PC-3 (cell line): Measurements from ENCODE around the gene PRSS38. TPM values are rescaled to one million over a fixed set of nuclear protein-coding genes. Genes with fewer than 3 reads are reported as not detected.

Source experiments
- ATAC-seq: fragments of 200-7000 bp; cut with Tn5 transposase; 2 replicates; pipeline ENCODE4 v1.9.1; 2020; ENCODE audit warnings: mild to moderate bottlenecking, moderate library complexity
- BruUV-seq: library from RNA; stranded (reverse); fragments of 400-500 nt; replicated peaks from 2 replicates; lab custom pipeline; 2021; lab: Mats Ljungman, UMichigan
- CTCF ChIA-PET: fragments of 300-600 bp; sonication (Branson Sonifier 250); formaldehyde crosslinking; loops from one replicate; lab custom pipeline; 2022; ENCODE audit warnings: antibody characterized with exemption; lab: Charles Lee
- POLR2A ChIA-PET: fragments of 300-600 bp; sonication (Branson Sonifier 250); formaldehyde crosslinking; loops from one replicate; lab custom pipeline; 2022; ENCODE audit warnings: antibody characterized with exemption; ENCODE audit not compliant: unreplicated experiment; lab: Charles Lee
- DNase-seq: peaks from one replicate; pipeline ENCODE4 v3.0.0-alpha.2; 2015
- H2AFZ ChIP-seq: fragments of 300-600 bp; sonication (generic); 2 replicates; pipeline ENCODE4 v1.6.0; 2016; ENCODE audit warnings: antibody characterized with exemption, low read length
- H3F3A ChIP-seq: fragments of 300-600 bp; sonication (generic); one replicate; pipeline ENCODE4 v1.6.0; 2017; ENCODE audit warnings: antibody characterized with exemption, low read length, control low read depth, mild to moderate bottlenecking; ENCODE audit not compliant: unreplicated experiment
- H3K27ac ChIP-seq: fragments of 300-600 bp; sonication (generic); 2 replicates; pipeline ENCODE4 v1.5.1; 2016; ENCODE audit warnings: mild to moderate bottlenecking, low read length
- H3K27me3 ChIP-seq: fragments of 300-600 bp; sonication (generic); 2 replicates; pipeline ENCODE4 v1.6.1; 2016; ENCODE audit warnings: low read length, mixed read lengths
- H3K36me3 ChIP-seq: fragments of 300-600 bp; sonication (generic); 2 replicates; pipeline ENCODE4 v1.6.1; 2016; ENCODE audit warnings: low read depth, mixed run types, low read length, mixed read lengths
- H3K4me1 ChIP-seq: fragments of 300-600 bp; sonication (generic); 2 replicates; pipeline ENCODE4 v1.5.1; 2016; ENCODE audit warnings: low read length; ENCODE audit not compliant: insufficient read depth
- H3K4me2 ChIP-seq: fragments of 300-600 bp; sonication (generic); 2 replicates; pipeline ENCODE4 v1.6.0; 2016; ENCODE audit warnings: low read length
- H3K4me3 ChIP-seq: fragments of 300-600 bp; sonication (generic); 2 replicates; pipeline ENCODE4 v1.5.1; 2016; ENCODE audit warnings: mild to moderate bottlenecking, low read length, mixed read lengths
- H3K79me2 ChIP-seq: fragments of 300-600 bp; sonication (generic); 2 replicates; pipeline ENCODE4 v1.6.1; 2017; ENCODE audit warnings: low read length, mixed read lengths
- H3K9ac ChIP-seq: fragments of 300-600 bp; sonication (generic); 2 replicates; pipeline ENCODE4 v1.6.0; 2016; ENCODE audit warnings: mild to moderate bottlenecking, low read length
- H3K9me2 ChIP-seq: fragments of 300-600 bp; sonication (generic); replicated peaks from 2 replicates; pipeline ENCODE4 v1.6.1; 2016; ENCODE audit warnings: mixed run types, low read length, mixed read lengths
- H3K9me3 ChIP-seq: fragments of 300-600 bp; sonication (generic); 2 replicates; pipeline ENCODE4 v1.6.1; 2016; ENCODE audit warnings: low read length, mixed read lengths
- H4K20me1 ChIP-seq: fragments of 300-600 bp; sonication (generic); 2 replicates; pipeline ENCODE4 v1.6.1; 2016; ENCODE audit warnings: low read length, mixed read lengths
- EZH2 ChIP-seq: fragments of 300-600 bp; sonication (generic); IDR thresholded peaks from one replicate; pipeline ENCODE4 v1.6.1; 2017; ENCODE audit warnings: antibody characterized with exemption, mild to moderate bottlenecking, low read length; ENCODE audit not compliant: unreplicated experiment
- EZH2phosphoT487 ChIP-seq: fragments of 300-600 bp; sonication (generic); IDR thresholded peaks from 2 replicates; pipeline ENCODE4 v1.6.1; 2018; ENCODE audit warnings: mild to moderate bottlenecking, antibody characterized with exemption, low read length, borderline replicate concordance
- intact Hi-C: fragments of 100-400 bp; cut with micrococcal nuclease; formaldehyde crosslinking; loops from 2 replicates; pipeline ENCODE4 v1.9.0; 2023
- total RNA-seq: library from RNA; depleted of rRNA; stranded (reverse); fragments of >200 nt; gene quantifications from 2 replicates; pipeline ENCODE4 v1.2.3, GENCODE V29; 2014
- TF ChIP-seq, protein P1 (sequence below): fragments of 300-600 bp; sonication (generic); conservative IDR thresholded peaks from 2 replicates; pipeline ENCODE4 v1.5.1; 2017; ENCODE audit warnings: antibody characterized with exemption, low read depth, mild to moderate bottlenecking, low read length

Gene PRSS38
- total RNA-seq, 1 experiment from 2014 or later, result not detected

DNA sequence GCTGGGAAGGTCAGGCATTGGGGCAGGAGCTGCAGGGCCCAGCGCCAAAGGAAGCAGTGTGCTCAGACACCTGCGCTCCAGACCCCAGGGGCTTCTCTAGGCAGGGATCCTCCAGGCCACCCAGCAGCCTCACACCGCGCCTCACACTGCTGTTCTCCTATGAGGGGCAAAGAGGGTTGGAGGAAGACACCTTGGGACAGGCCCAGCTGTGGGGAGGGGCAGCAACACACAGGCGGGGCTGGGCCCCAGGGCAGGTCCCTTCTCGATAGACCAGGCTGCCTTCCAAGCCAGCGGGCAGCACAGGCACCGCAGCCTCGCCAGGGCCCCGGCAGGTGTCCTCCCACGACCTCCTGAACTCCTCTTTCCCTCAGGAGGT, 20.7 kb upstream of the PRSS38 start:
- peak; percentile 9; the same call in 1 of the 2 replicates for ATAC-seq
- Histone ChIP-seq H4K20me1 (no peaks in the 10 kb centered on the region), H3K9me3 (no peaks in the 10 kb centered on the region), H3K4me1 (no peaks in the 10 kb centered on the region), H3K9me2 (no peaks in the 10 kb centered on the region), H3K79me2 (no peaks in the 10 kb centered on the region), H3K9ac (no peak overlapping the region), H3K36me3 (no peaks in the 10 kb centered on the region), H3F3A (no peaks in the 10 kb centered on the region), H2AFZ (no peak overlapping the region), H3K27me3 (no peaks in the 10 kb centered on the region), H3K4me2 (no peak overlapping the region), H3K4me3 (no peak overlapping the region), H3K27ac (no peak overlapping the region)
- DNase-seq, result no peak
- BruUV-seq, result no TSS peak
- intact Hi-C loops, result no loop called here
- ChIA-PET CTCF (no interaction called here), POLR2A (no interaction called here)
- no peak for TF ChIP-seq EZH2phosphoT487
- no peak for TF ChIP-seq EZH2
- TF ChIP-seq, protein P1, sequence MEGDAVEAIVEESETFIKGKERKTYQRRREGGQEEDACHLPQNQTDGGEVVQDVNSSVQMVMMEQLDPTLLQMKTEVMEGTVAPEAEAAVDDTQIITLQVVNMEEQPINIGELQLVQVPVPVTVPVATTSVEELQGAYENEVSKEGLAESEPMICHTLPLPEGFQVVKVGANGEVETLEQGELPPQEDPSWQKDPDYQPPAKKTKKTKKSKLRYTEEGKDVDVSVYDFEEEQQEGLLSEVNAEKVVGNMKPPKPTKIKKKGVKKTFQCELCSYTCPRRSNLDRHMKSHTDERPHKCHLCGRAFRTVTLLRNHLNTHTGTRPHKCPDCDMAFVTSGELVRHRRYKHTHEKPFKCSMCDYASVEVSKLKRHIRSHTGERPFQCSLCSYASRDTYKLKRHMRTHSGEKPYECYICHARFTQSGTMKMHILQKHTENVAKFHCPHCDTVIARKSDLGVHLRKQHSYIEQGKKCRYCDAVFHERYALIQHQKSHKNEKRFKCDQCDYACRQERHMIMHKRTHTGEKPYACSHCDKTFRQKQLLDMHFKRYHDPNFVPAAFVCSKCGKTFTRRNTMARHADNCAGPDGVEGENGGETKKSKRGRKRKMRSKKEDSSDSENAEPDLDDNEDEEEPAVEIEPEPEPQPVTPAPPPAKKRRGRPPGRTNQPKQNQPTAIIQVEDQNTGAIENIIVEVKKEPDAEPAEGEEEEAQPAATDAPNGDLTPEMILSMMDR, result no peak

DNA sequence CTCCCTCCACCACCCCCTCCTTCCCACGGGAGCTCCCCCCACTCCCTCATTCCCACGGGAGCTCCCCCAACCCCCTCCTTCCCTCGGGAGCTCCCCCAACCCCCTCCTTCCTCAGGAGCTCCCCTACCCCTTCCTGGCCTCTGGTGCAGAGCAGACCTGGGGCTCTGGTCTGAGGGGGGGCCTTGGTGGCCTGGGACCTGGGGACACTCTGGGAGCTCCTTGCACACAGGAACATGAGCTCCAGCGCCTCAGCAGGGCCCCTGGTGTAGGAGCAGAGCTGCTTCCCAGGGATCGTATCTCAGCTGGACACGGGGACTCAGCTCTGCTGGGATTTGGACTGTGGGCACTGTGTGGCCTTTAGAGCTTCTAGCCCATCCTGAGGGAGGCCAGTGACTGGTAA, 19.7 kb upstream of the PRSS38 start:
- no TSS peak for BruUV-seq
- Histone ChIP-seq H3K27ac (no peak overlapping the region), H2AFZ (no peak overlapping the region), H3K4me1 (no peaks in the 10 kb centered on the region), H3K27me3 (no peaks in the 10 kb centered on the region), H3F3A (no peaks in the 10 kb centered on the region), H3K79me2 (no peaks in the 10 kb centered on the region), H3K9ac (no peak overlapping the region), H3K4me3 (no peak overlapping the region), H3K4me2 (no peak overlapping the region), H3K36me3 (no peaks in the 10 kb centered on the region), H3K9me2 (no peaks in the 10 kb centered on the region), H3K9me3 (no peaks in the 10 kb centered on the region), H4K20me1 (no peaks in the 10 kb centered on the region)
- ChIA-PET CTCF (interaction anchor here (1.0 kb wide), 1 partner anchor 10 kb away, joined by 5 read pairs; no protein-coding TSS in a partner anchor), POLR2A (interaction anchor here (0.8 kb wide), 1 partner anchor 10 kb away, joined by 7 read pairs; no protein-coding TSS in a partner anchor)
- ATAC-seq (no peak), DNase-seq (no peak)
- TF ChIP-seq EZH2phosphoT487, result no peak
- TF ChIP-seq, protein P1, result no peak
- no peak for TF ChIP-seq EZH2
- intact Hi-C loops, result no loop called here

DNA sequence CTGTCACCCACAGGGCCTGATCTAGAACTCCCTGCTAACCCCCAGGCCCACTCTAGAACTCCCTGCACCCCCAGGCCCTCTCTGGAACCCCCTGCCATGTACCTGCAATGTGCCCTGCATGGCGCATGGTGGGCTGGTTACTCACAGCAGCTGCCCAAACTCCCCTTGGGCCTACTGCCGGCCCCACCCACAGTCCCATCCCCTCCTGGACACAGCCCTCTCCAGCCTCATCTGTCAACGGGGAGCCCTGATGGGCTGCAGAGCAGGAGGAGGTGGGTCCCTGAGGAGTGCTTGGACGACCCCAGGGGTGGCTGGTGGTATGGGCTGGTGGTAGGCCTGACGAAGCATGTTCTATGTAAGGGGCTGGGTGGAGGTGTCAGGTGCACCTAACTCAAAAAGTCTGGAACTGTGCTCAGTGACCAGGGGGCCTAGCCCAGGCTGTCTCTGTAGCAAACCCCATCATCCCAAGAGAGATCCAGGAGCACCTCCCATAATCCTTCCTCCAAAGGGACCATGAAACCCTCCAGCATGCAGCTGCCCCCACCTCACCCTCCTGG, 19.0 kb upstream of the PRSS38 start:
- Histone ChIP-seq H3F3A (no peaks in the 10 kb centered on the region), H3K9me3 (no peaks in the 10 kb centered on the region), H3K79me2 (no peaks in the 10 kb centered on the region), H3K4me1 (no peaks in the 10 kb centered on the region), H3K9me2 (no peaks in the 10 kb centered on the region), H3K36me3 (no peaks in the 10 kb centered on the region), H3K27ac (no peak overlapping the region), H3K4me3 (no peak overlapping the region), H4K20me1 (no peaks in the 10 kb centered on the region), H3K4me2 (no peak overlapping the region), H2AFZ (no peak overlapping the region), H3K27me3 (no peaks in the 10 kb centered on the region), H3K9ac (no peak overlapping the region)
- intact Hi-C loops, result no loop called here
- DNase-seq (no peak), ATAC-seq (no peak)
- TF ChIP-seq EZH2phosphoT487 (no peak), EZH2 (no peak)
- TF ChIP-seq, protein P1, result no peak
- ChIA-PET CTCF (interaction anchor here (1.0 kb wide), 1 partner anchor 9 kb away, joined by 5 read pairs; no protein-coding TSS in a partner anchor), POLR2A (interaction anchor here (0.8 kb wide), 1 partner anchor 9 kb away, joined by 7 read pairs; no protein-coding TSS in a partner anchor)
- BruUV-seq, result no TSS peak
